Measurements from ENCODE around the gene INPP5A. TPM values are rescaled to one million over a fixed set of nuclear protein-coding genes. Genes with fewer than 3 reads are reported as not detected.

The INPP5A gene
- total and polyA plus RNA-seq, 10 of the 15 experiments (the other 5 are each of a cell fraction or from before 2014, with no cell fraction given) = 0.52 to 15.0 (median 6.3) TPM

GRCh38 chr10:132713421-132714095 lies 176.0 kb downstream of the INPP5A start:
- intact Hi-C loops (cut with micrococcal nuclease; ENCODE audit: unreplicated experiment) = no loop called here
- RAD21 ChIA-PET (ENCODE audit: unreplicated experiment) = no interaction called here
- CTCF ChIA-PET = no interaction called here
- Histone ChIP-seq H2AFZ (ENCODE audit: control insufficient read depth, low read depth, low read length) (no peak overlapping the region), H3K27ac (ENCODE audit: control insufficient read depth, insufficient read depth) (no peak overlapping the region), H3K9ac (ENCODE audit: control insufficient read depth, insufficient read depth, low read length) (no peak overlapping the region), H3K9me3 (replicated peaks; ENCODE audit: control insufficient read depth, insufficient read depth, low read length) (no peaks in the 10 kb centered on the region; the same call in 2 of the 3 replicates), H3K27me3 (replicated peaks in 1 of 2; ENCODE audit: control insufficient read depth in 2 of 2, insufficient read depth in 2 of 2, low read length in 1 of 2) (no peaks in the 10 kb centered on the region), H3K79me2 (ENCODE audit: control insufficient read depth, insufficient read depth, low read length) (no peaks in the 10 kb centered on the region), H3K4me1 (ENCODE audit: control insufficient read depth, insufficient read depth, low read length) (no peaks in the 10 kb centered on the region), H3K36me3 (ENCODE audit: control insufficient read depth in 2 of 2, insufficient read depth in 2 of 2, low read length in 1 of 2) (peaks cover 0 to 4% of the 10 kb centered on the region in 2 experiments; a peak in 2 of 4 replicates), H4K20me1 (ENCODE audit: control insufficient read depth, insufficient read depth) (no peaks in the 10 kb centered on the region), H3K4me3 (no peak overlapping the region), H3K4me2 (ENCODE audit: control insufficient read depth, insufficient read depth) (no peak overlapping the region)
- FAIRE-seq (no peak), ATAC-seq (no peak), DNase-seq (ENCODE audit: low read depth, low spot score) (no peak)
- BruUV-seq (replicated peaks) = no TSS peak
- in situ Hi-C loops (cut with MboI) = no loop called here
- WGBS (ENCODE audit: insufficient coverage, insufficient replicate concordance, low lambda C conversion rate, missing lambda C conversion rate) = 94% methylated on average over 29 of the region's 29 CpGs
- no peak for TF ChIP-seq ZBTB33 (IDR thresholded peaks at IDR 0.05)
- no peak for TF ChIP-seq TAF1 (IDR thresholded peaks at IDR 0.05; ENCODE audit: borderline replicate concordance, low read depth, low read length)
- TF ChIP-seq, protein P1, sequence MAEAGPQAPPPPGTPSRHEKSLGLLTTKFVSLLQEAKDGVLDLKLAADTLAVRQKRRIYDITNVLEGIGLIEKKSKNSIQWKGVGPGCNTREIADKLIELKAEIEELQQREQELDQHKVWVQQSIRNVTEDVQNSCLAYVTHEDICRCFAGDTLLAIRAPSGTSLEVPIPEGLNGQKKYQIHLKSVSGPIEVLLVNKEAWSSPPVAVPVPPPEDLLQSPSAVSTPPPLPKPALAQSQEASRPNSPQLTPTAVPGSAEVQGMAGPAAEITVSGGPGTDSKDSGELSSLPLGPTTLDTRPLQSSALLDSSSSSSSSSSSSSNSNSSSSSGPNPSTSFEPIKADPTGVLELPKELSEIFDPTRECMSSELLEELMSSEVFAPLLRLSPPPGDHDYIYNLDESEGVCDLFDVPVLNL (IDR thresholded peaks at IDR 0.05; ENCODE audit: low read depth, low read length) = no peak
- TF ChIP-seq FOS (IDR thresholded peaks at IDR 0.05; ENCODE audit: borderline replicate concordance, extremely low read depth, insufficient read length) = no peak
- no peak for TF ChIP-seq CEBPZ (IDR thresholded peaks at IDR 0.05; ENCODE audit: low read depth, low read length)
- TF ChIP-seq ZNF24 (IDR thresholded peaks at IDR 0.05) = no peak
- TF ChIP-seq CREB1 (IDR thresholded peaks at IDR 0.05; ENCODE audit: low read depth) = no peak
- no peak for TF ChIP-seq SREBF2 (IDR thresholded peaks at IDR 0.05; ENCODE audit: low read length)
- no peak for TF ChIP-seq FOXK2 (IDR thresholded peaks at IDR 0.05)
- TF ChIP-seq BHLHE40 (IDR thresholded peaks at IDR 0.05; ENCODE audit: borderline replicate concordance in 1 of 2, low read depth in 2 of 2, low read length in 1 of 2) = no peak
- POLR2A ChIA-PET = no interaction called here
- SMC1A ChIA-PET (ENCODE audit: uncharacterized antibody, unreplicated experiment) = no interaction called here

All from GM12878 (cell line).